SK-N-SH (cell line): ENCODE measurements around the gene G2E3. TPM values are rescaled to one million over a fixed set of nuclear protein-coding genes. Genes with fewer than 3 reads are reported as not detected.

ENCODE experiments used
- CTCF ChIA-PET: fragments of 300-600, 350-600 bp; formaldehyde crosslinking; extraction: SDS; loops from one replicate; lab custom pipeline; 2021; lab: Yijun Ruan, JAX
- POLR2A ChIA-PET: fragments of 350-600 bp; sonication (Branson Sonifier 250); formaldehyde crosslinking; extraction: SDS; loops from one replicate; lab custom pipeline; 2020; ENCODE audit warnings: antibody characterized with exemption, inconsistent platforms; lab: Yijun Ruan, JAX
- DNase-seq: peaks from one replicate; pipeline ENCODE4 v3.0.0; 2012
- H2AFZ ChIP-seq: fragments of 200-600 bp; sonication (generic); 2 replicates; pipeline ENCODE4 v1.8.1; 2016; ENCODE audit warnings: antibody characterized with exemption, mild to moderate bottlenecking, low read depth
- H3F3A ChIP-seq: fragments of 200-600 bp; sonication (generic); replicated peaks from 2 replicates; pipeline ENCODE3; 2016; ENCODE audit warnings: antibody characterized with exemption, mild to moderate bottlenecking; ENCODE audit not compliant: insufficient read depth
- H3K27ac ChIP-seq, 2 experiments: fragments of 200-500 bp in 1 of 2; fragments of 200-600 bp in 1 of 2; sonication (Bioruptor generic) in 1 of 2; sonication (generic), shearing (Covaris generic) in 1 of 2; 2 replicates each; pipeline versions ENCODE4 v1.5.1 to v1.6.1; 2014 to 2016; ENCODE audit warnings: low read depth in 2 of 2, inconsistent platforms in 1 of 2, low read length in 1 of 2, mild to moderate bottlenecking in 1 of 2, mixed read lengths in 1 of 2
- H3K27me3 ChIP-seq: fragments of 200-600 bp; sonication (generic), shearing (Covaris generic); 2 replicates; pipeline ENCODE4 v1.6.1; 2016; ENCODE audit warnings: mixed run types; ENCODE audit not compliant: insufficient read depth
- H3K36me3 ChIP-seq, 2 experiments: fragments of 200-500 bp in 1 of 2; fragments of 200-600 bp in 1 of 2; sonication (Bioruptor generic) in 1 of 2; sonication (generic) in 1 of 2; replicated peaks in 1 of 2; 2 replicates each; pipeline versions ENCODE3 to v1.5.1; 2014 to 2016; ENCODE audit warnings: low read length in 1 of 2, mild to moderate bottlenecking in 1 of 2; ENCODE audit not compliant: insufficient read depth in 2 of 2, control insufficient read depth in 1 of 2
- H3K4me1 ChIP-seq, 2 experiments: fragments of 200-500 bp in 1 of 2; fragments of 200-600 bp in 1 of 2; sonication (Bioruptor generic) in 1 of 2; sonication (generic), shearing (Covaris generic) in 1 of 2; 2 replicates each; pipeline versions ENCODE4 v1.5.1 to v1.6.1; 2014 to 2016; ENCODE audit warnings: low read depth in 1 of 2, low read length in 1 of 2, mixed run types in 1 of 2; ENCODE audit not compliant: insufficient read depth in 2 of 2, control insufficient read depth in 1 of 2
- H3K4me2 ChIP-seq: fragments of 200-600 bp; sonication (generic), shearing (Covaris generic); 2 replicates; pipeline ENCODE4 v1.6.1; 2017; ENCODE audit warnings: mixed run types
- H3K4me3 ChIP-seq, 2 experiments: fragments of 200-500 bp in 1 of 2; fragments of 200-600 bp in 1 of 2; sonication (Bioruptor generic) in 1 of 2; sonication (generic), shearing (Covaris generic) in 1 of 2; 2 replicates each; pipeline versions ENCODE4 v1.5.1 to v1.8.1; 2014 to 2016; ENCODE audit warnings: low read depth in 2 of 2, inconsistent platforms in 1 of 2, low read length in 1 of 2, mild to moderate bottlenecking in 1 of 2, mixed read lengths in 1 of 2, moderate library complexity in 1 of 2
- H3K79me2 ChIP-seq: fragments of 200-600 bp; sonication (generic); 2 replicates; pipeline ENCODE4 v1.8.1; 2017; ENCODE audit warnings: mild to moderate bottlenecking; ENCODE audit not compliant: insufficient read depth
- H3K9ac ChIP-seq: fragments of 200-600 bp; sonication (generic); 2 replicates; pipeline ENCODE4 v1.6.1; 2017; ENCODE audit warnings: mixed run types
- H3K9me2 ChIP-seq: fragments of 200-600 bp; sonication (generic); 2 replicates; pipeline ENCODE4 v1.6.1; 2017; ENCODE audit warnings: mixed run types
- H3K9me3 ChIP-seq: fragments of 200-600 bp; sonication (generic); 2 replicates; pipeline ENCODE4 v1.6.1; 2017; ENCODE audit warnings: mixed run types, mild to moderate bottlenecking, moderate library complexity
- H4K20me1 ChIP-seq: fragments of 200-600 bp; sonication (generic); 2 replicates; pipeline ENCODE4 v1.6.1; 2017; ENCODE audit warnings: mild to moderate bottlenecking, mixed run types; ENCODE audit not compliant: insufficient read depth
- CHD2 ChIP-seq: fragments of 150-350 bp; IDR thresholded peaks from 2 replicates; pipeline ENCODE4 v1.6.1; 2018; ENCODE audit warnings: low read length; ENCODE audit not compliant: partially characterized antibody
- ELF1 ChIP-seq: IDR thresholded peaks from 2 replicates; pipeline ENCODE4 v1.4.0; 2012
- EP300 ChIP-seq, 2 experiments: IDR thresholded peaks; 2 replicates each; pipeline versions ENCODE4 v1.4.0 to v1.6.1; 2012; ENCODE audit warnings: borderline replicate concordance in 1 of 2, low read depth in 1 of 2, low read length in 1 of 2
- EZH2phosphoT487 ChIP-seq: fragments of 200-600 bp; sonication (generic); IDR thresholded peaks from 2 replicates; pipeline ENCODE4 v1.6.1; 2017; ENCODE audit warnings: low read depth, mixed run types, mild to moderate bottlenecking, antibody characterized with exemption, moderate library complexity, borderline replicate concordance
- FOXM1 ChIP-seq: IDR thresholded peaks from 2 replicates; pipeline ENCODE4 v1.4.0; 2012; ENCODE audit warnings: low read depth, mild to moderate bottlenecking
- GABPA ChIP-seq: IDR thresholded peaks from 2 replicates; pipeline ENCODE4 v1.4.0; 2012; ENCODE audit warnings: low read depth, mild to moderate bottlenecking
- JUND ChIP-seq: IDR thresholded peaks from 2 replicates; pipeline ENCODE4 v1.4.0; 2012
- MEF2A ChIP-seq: IDR thresholded peaks from 2 replicates; pipeline ENCODE4 v1.4.0; 2012; ENCODE audit warnings: low read depth, borderline replicate concordance
- NFIC ChIP-seq: IDR thresholded peaks from 2 replicates; pipeline ENCODE4 v1.4.0; 2012; ENCODE audit warnings: borderline replicate concordance
- RAD21 ChIP-seq: IDR thresholded peaks from 2 replicates; pipeline ENCODE4 v1.6.1; 2012; ENCODE audit warnings: mild to moderate bottlenecking, low read length
- RCOR1 ChIP-seq: fragments of 150-350 bp; IDR thresholded peaks from 2 replicates; pipeline ENCODE4 v1.6.1; 2017; ENCODE audit warnings: antibody characterized with exemption, low read length
- RXRA ChIP-seq: IDR thresholded peaks from 2 replicates; pipeline ENCODE4 v1.4.0; 2012; ENCODE audit warnings: low read depth, mild to moderate bottlenecking, borderline replicate concordance
- SIN3A ChIP-seq: IDR thresholded peaks from 2 replicates; pipeline ENCODE4 v1.6.1; 2012; ENCODE audit warnings: low read depth, mild to moderate bottlenecking, low read length, moderate library complexity, borderline replicate concordance
- SMC3 ChIP-seq: IDR thresholded peaks from 2 replicates; pipeline ENCODE4 v1.6.1; 2012; ENCODE audit warnings: low read depth, low read length, improper control_type of control experiment
- TAF1 ChIP-seq: IDR thresholded peaks from 2 replicates; pipeline ENCODE4 v1.6.1; 2012; ENCODE audit warnings: low read depth, mild to moderate bottlenecking, low read length, moderate library complexity, borderline replicate concordance
- TCF12 ChIP-seq: IDR thresholded peaks from 2 replicates; pipeline ENCODE4 v1.4.0; 2012
- TEAD4 ChIP-seq: IDR thresholded peaks from 2 replicates; pipeline ENCODE4 v1.4.0; 2012; ENCODE audit warnings: mild to moderate bottlenecking, borderline replicate concordance; ENCODE audit not compliant: insufficient read depth
- USF1 ChIP-seq: IDR thresholded peaks from 2 replicates; pipeline ENCODE4 v1.4.0; 2012; ENCODE audit warnings: low read depth, borderline replicate concordance
- WGBS: methylation state at CpG from one replicate; pipeline ENCODE4 v1.1.6; 2017; ENCODE audit warnings: low lambda C conversion rate; 5-methylcytosine and 5-hydroxymethylcytosine counted together
- polyA plus RNA-seq, 3 experiments: library from polyadenylated mRNA; depleted of rRNA; stranded (reverse); fragments of >200 nt; gene quantifications; 2 replicates each; pipeline ENCODE4 v1.2.3, GENCODE V29; 2012
- TF ChIP-seq, protein P1 (sequence below): fragments of 150-350 bp; IDR thresholded peaks from 2 replicates; pipeline ENCODE4 v1.6.1; 2016; ENCODE audit warnings: mild to moderate bottlenecking, low read depth, low read length
- TF ChIP-seq, protein P2 (sequence below): IDR thresholded peaks from 2 replicates; pipeline ENCODE4 v1.4.0; 2012; ENCODE audit warnings: low read depth, borderline replicate concordance
- TF ChIP-seq, protein P3 (sequence below): IDR thresholded peaks from 2 replicates; pipeline ENCODE4; 2012

Gene G2E3
- polyA plus RNA-seq, 1 of the 3 experiments (the other 2 are of a cell fraction): 2.9 TPM

GRCh38 chr14:30648471-30648870, 89.5 kb downstream of the G2E3 start:
- Histone ChIP-seq H3K9me2 (no peaks in the 10 kb centered on the region), H3K4me2 (no peak overlapping the region), H4K20me1 (no peaks in the 10 kb centered on the region), H3K4me1 (no peaks in the 10 kb centered on the region)
- POLR2A ChIA-PET: no interaction called here
- DNase-seq: no peak
- TF ChIP-seq SMC3 (no peak), CHD2 (no peak), RAD21 (no peak), ELF1 (no peak), GABPA (no peak), EP300 (IDR thresholded peaks at IDR 0.05; ENCODE audit: borderline replicate concordance in 1 of 2, low read depth in 1 of 2, low read length in 1 of 2) (no peak), NFIC (no peak), EZH2phosphoT487 (no peak), FOXM1 (no peak), MEF2A (no peak), RXRA (no peak)
- TF ChIP-seq, all 33 proteins: peak for 0
- H3K9ac ChIP-seq: no peak overlapping the region
- peaks cover 51 to 80% of the 10 kb centered on the region in 2 experiments for H3K36me3 ChIP-seq
- no peaks in the 10 kb centered on the region for H3K9me3 ChIP-seq
- CTCF ChIA-PET: no interaction called here
- no peaks in the 10 kb centered on the region for H3K27me3 ChIP-seq
- no peak overlapping the region for H3K4me3 ChIP-seq
- no peak overlapping the region for H3K27ac ChIP-seq
- H3F3A ChIP-seq: no peaks in the 10 kb centered on the region
- H2AFZ ChIP-seq: no peak overlapping the region
- peaks cover 35% of the 10 kb centered on the region; the same call in 1 of the 2 replicates for H3K79me2 ChIP-seq
- WGBS: 89% methylated on average over 2 of the region's 2 CpGs

- Histone ChIP-seq H3K27me3 (no peaks in the 10 kb centered on the region), H2AFZ (no peak overlapping the region), H3K9me2 (no peaks in the 10 kb centered on the region), H3K27ac (no peak overlapping the region), H3K36me3 (peaks cover 64 to 74% of the 10 kb centered on the region in 2 experiments), H3K79me2 (peaks cover 8% of the 10 kb centered on the region; the same call in 1 of the 2 replicates), H3K4me1 (no peaks in the 10 kb centered on the region), H3K4me2 (no peak overlapping the region), H3K9me3 (no peaks in the 10 kb centered on the region), H3K4me3 (no peak overlapping the region), H4K20me1 (no peaks in the 10 kb centered on the region), H3K9ac (no peak overlapping the region), H3F3A (peaks cover under 1% of the 10 kb centered on the region)
- POLR2A ChIA-PET: no interaction called here
- no peak for TF ChIP-seq USF1
- TF ChIP-seq, protein P1, sequence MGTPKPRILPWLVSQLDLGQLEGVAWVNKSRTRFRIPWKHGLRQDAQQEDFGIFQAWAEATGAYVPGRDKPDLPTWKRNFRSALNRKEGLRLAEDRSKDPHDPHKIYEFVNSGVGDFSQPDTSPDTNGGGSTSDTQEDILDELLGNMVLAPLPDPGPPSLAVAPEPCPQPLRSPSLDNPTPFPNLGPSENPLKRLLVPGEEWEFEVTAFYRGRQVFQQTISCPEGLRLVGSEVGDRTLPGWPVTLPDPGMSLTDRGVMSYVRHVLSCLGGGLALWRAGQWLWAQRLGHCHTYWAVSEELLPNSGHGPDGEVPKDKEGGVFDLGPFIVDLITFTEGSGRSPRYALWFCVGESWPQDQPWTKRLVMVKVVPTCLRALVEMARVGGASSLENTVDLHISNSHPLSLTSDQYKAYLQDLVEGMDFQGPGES: no peak
- TF ChIP-seq EZH2phosphoT487: no peak
- TF ChIP-seq RAD21: no peak
- no peak for TF ChIP-seq TCF12
- no peak for TF ChIP-seq NFIC
- TF ChIP-seq RCOR1: no peak
- TF ChIP-seq, protein P2, sequence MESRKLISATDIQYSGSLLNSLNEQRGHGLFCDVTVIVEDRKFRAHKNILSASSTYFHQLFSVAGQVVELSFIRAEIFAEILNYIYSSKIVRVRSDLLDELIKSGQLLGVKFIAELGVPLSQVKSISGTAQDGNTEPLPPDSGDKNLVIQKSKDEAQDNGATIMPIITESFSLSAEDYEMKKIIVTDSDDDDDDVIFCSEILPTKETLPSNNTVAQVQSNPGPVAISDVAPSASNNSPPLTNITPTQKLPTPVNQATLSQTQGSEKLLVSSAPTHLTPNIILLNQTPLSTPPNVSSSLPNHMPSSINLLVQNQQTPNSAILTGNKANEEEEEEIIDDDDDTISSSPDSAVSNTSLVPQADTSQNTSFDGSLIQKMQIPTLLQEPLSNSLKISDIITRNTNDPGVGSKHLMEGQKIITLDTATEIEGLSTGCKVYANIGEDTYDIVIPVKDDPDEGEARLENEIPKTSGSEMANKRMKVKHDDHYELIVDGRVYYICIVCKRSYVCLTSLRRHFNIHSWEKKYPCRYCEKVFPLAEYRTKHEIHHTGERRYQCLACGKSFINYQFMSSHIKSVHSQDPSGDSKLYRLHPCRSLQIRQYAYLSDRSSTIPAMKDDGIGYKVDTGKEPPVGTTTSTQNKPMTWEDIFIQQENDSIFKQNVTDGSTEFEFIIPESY: no peak
- TF ChIP-seq, protein P3, sequence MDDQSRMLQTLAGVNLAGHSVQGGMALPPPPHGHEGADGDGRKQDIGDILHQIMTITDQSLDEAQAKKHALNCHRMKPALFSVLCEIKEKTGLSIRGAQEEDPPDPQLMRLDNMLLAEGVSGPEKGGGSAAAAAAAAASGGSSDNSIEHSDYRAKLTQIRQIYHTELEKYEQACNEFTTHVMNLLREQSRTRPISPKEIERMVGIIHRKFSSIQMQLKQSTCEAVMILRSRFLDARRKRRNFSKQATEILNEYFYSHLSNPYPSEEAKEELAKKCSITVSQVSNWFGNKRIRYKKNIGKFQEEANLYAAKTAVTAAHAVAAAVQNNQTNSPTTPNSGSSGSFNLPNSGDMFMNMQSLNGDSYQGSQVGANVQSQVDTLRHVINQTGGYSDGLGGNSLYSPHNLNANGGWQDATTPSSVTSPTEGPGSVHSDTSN: no peak
- TF ChIP-seq TAF1: no peak
- no peak for TF ChIP-seq SIN3A
- TF ChIP-seq TEAD4: no peak
- TF ChIP-seq JUND: no peak
- CTCF ChIA-PET: interaction anchor here (0.6 kb wide), 1 partner anchor 10 kb away, joined by 3 read pairs; no protein-coding TSS in a partner anchor
- WGBS: 90% methylated on average over 6 of the region's 6 CpGs
- DNase-seq: no peak
These were observed 93.0 kb downstream of the G2E3 start for GRCh38 chr14:30651937-30652336.
